Psoas muscle (tissue), 8 donors: Measurements from ENCODE around the gene CLTA. TPM values are rescaled to one million over a fixed set of nuclear protein-coding genes. Genes with fewer than 3 reads are reported as not detected.
"Not testable (repeated sequence)": the region's sequence is repeated elsewhere in the genome, so short reads cannot be mapped to it uniquely, and the experiment has no call there.

ENCODE experiments used
- ATAC-seq, 4 donors: fragments of 200-7000 bp; cut with Tn5 transposase; one replicate each; pipeline ENCODE4 v1.9.1; 2020; ENCODE audit warnings: moderate library complexity in 3 of 4, mild to moderate bottlenecking in 2 of 4
- DNase-seq, 2 donors: peaks; one replicate each; pipeline ENCODE4 v3.0.0-alpha.2; 2020
- H3K27ac ChIP-seq: fragments of 200-600 bp; one replicate; pipeline ENCODE4 v1.8.0; 2022
- H3K27me3 ChIP-seq, 3 donors: fragments of 200-600 bp in 1 of 3; one replicate each; pipeline versions ENCODE4 v1.6.1 to v1.8.0; 2013 to 2022; ENCODE audit warnings: low read length in 2 of 3, mild to moderate bottlenecking in 2 of 3, moderate library complexity in 1 of 3; ENCODE audit not compliant: insufficient read depth in 3 of 3
- H3K36me3 ChIP-seq, 2 donors: fragments of 200-600 bp in 1 of 2; one replicate each; pipeline versions ENCODE4 v1.6.1 to v1.8.0; 2013 to 2022; ENCODE audit warnings: low read depth in 1 of 2, mild to moderate bottlenecking in 1 of 2, moderate library complexity in 1 of 2; ENCODE audit not compliant: insufficient read depth in 1 of 2
- H3K4me1 ChIP-seq: fragments of 200-600 bp; one replicate; pipeline ENCODE4 v1.8.0; 2022
- H3K4me3 ChIP-seq: fragments of 200-600 bp; one replicate; pipeline ENCODE4 v1.8.0; 2022; ENCODE audit warnings: mild to moderate bottlenecking
- H3K9me3 ChIP-seq: fragments of 200-600 bp; one replicate; pipeline ENCODE4 v1.8.0; 2022
- WGBS, 3 donors: extraction: QIAGEN DNeasy Blood & Tissue Kit; methylation state at CpG; one replicate each; pipeline versions ENCODE4 v1.1.6 to v1.1.7; 2013; 5-methylcytosine and 5-hydroxymethylcytosine counted together
- intact Hi-C, 2 donors: fragments of 100-400 bp; cut with DNase I; formaldehyde crosslinking; loops; one replicate each; pipeline versions ENCODE4 v1.11.0 to v1.14.2; 2022
- polyA plus RNA-seq, 3 donors: library from polyadenylated mRNA; stranded (reverse); fragments of 200-250 nt; gene quantifications; one replicate each; pipeline ENCODE4 v1.2.3, GENCODE V29; 2013
- total RNA-seq, 4 donors: library from RNA; stranded (reverse); fragmentation: NEBNext Ultra II Directional in 2 of 4; extraction: Animal tissue kit (Norgen Biotek cat#: 25700) in 2 of 4; gene quantifications; one replicate each; pipeline versions ENCODE4 v1.2.1 to v1.2.4, GENCODE V29; 2021 to 2023
- TF ChIP-seq, protein P1 (sequence below): fragments of 200-600 bp; IDR thresholded peaks from one replicate; pipeline ENCODE4 v1.8.0; 2022; ENCODE audit warnings: antibody characterized with exemption
- donor health status: healthy with polysubstance abuse.
- donor health status: DM: no; HTN: no; CAD: no; lungs with moderate emphysema.
- donor health status: Bipolar disorder and iron deficiency.
- donor health status: healthy.
- donor health status: DM: yes; HTN: yes; CAD: no.
- donor health status: DM: no; HTN: no; CAD: no.
- donor health status: DM: no; HTN: no; CAD: no.
- donor health status: DM: yes; HTN: yes; CAD: no.

Gene CLTA
- total and polyA plus RNA-seq, 7 donors, result 52.1 to 125 (median 58.3) TPM

DNA sequence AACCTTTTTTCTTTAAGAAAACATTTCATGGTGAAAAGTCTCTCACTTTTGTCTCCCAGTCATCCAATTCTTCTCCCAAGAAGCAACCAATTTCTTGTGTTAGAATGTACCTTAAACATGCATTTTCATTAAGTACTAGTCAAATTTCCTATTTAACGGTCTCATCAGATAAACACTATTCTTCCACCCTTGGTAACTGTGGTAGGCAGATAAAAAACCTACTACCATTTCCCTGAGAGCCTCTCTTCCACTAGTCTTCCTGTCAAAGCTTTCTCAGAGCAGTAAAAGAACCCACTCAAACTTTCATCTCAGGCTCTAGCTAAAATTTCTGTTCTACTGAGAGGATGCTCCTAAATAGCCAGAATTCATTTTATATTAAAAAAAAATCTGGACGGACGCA is 56.6 kb downstream of the CLTA start:
- no peak overlapping the region for H3K4me3 ChIP-seq
- ATAC-seq (no peak), DNase-seq (no peak)
- intact Hi-C loops, result loop anchor here (2.0 to 5.0 kb wide), 2 partner anchors 80 to 81 kb away; no protein-coding TSS in a partner anchor
- H3K27ac ChIP-seq, result no peak overlapping the region
- no peaks in the 10 kb centered on the region for H3K27me3 ChIP-seq
- 83 to 90% (median 88%) methylated on average over 3 of the region's 3 CpGs for WGBS, 3 donors
- H3K36me3 ChIP-seq, result peaks cover 5 to 53% of the 10 kb centered on the region in 2 donors
- no peaks in the 10 kb centered on the region for H3K9me3 ChIP-seq
- peaks cover 3% of the 10 kb centered on the region for H3K4me1 ChIP-seq
- TF ChIP-seq, protein P1, sequence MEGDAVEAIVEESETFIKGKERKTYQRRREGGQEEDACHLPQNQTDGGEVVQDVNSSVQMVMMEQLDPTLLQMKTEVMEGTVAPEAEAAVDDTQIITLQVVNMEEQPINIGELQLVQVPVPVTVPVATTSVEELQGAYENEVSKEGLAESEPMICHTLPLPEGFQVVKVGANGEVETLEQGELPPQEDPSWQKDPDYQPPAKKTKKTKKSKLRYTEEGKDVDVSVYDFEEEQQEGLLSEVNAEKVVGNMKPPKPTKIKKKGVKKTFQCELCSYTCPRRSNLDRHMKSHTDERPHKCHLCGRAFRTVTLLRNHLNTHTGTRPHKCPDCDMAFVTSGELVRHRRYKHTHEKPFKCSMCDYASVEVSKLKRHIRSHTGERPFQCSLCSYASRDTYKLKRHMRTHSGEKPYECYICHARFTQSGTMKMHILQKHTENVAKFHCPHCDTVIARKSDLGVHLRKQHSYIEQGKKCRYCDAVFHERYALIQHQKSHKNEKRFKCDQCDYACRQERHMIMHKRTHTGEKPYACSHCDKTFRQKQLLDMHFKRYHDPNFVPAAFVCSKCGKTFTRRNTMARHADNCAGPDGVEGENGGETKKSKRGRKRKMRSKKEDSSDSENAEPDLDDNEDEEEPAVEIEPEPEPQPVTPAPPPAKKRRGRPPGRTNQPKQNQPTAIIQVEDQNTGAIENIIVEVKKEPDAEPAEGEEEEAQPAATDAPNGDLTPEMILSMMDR, result no peak

DNA sequence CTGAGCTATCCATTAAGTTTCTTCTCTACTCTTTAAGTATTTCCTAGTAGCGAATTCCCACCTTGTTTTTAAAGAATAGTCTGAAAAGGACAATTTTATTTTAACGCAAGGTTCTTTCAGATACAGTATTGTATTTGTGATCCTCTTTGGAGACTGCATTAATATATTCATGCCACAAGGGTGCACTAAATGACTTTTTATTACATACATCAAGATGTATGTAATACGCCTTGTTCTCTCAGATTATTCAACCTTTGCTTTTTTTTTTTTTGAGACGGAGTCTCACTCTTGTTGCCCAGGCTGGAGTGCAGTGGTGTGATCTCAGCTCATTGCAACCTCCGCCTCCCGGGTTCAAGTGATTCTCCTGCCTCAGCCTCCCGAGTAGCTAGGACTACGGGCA is 57.3 kb downstream of the CLTA start:
- WGBS, 3 donors, result 66 to 77% (median 75%) methylated on average over 6 to 8 of the region's 8 CpGs
- H3K36me3 ChIP-seq, result peaks cover 5 to 50% of the 10 kb centered on the region in 2 donors

DNA sequence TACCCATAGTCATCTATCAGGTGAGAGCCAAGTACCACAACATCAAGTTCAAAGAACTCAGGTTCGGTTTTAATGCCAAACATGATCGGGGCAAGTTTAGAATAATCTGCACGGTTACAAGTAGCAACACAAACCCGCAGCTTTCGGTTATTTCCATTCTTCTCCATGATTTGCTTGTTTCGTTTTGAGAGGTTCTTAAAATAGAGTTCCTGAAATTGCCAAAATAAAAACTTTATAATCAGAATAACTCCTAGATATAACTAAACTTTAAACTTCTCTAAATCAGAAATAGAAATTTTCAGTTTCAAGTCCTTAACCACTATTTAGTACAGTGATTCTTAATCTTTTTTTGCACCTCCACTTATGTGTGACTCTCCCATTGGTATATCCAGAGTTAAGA is 58.5 kb downstream of the CLTA start:
- H3K36me3 ChIP-seq, result peaks cover 5 to 39% of the 10 kb centered on the region in 2 donors
- no peak for ATAC-seq
- H3K4me1 ChIP-seq, result peaks cover 3% of the 10 kb centered on the region
- no peak overlapping the region for H3K27ac ChIP-seq
- intact Hi-C loops, result loop anchor here in 1 of 2 donors (5.0 kb wide), 1 partner anchor 78 kb away; no protein-coding TSS in a partner anchor
- 85 to 93% (median 87%) methylated on average over 6 of the region's 6 CpGs for WGBS, 3 donors
- TF ChIP-seq, protein P1, result no peak
- no peak for DNase-seq
- H3K4me3 ChIP-seq, result no peak overlapping the region
- no peaks in the 10 kb centered on the region for H3K9me3 ChIP-seq
- H3K27me3 ChIP-seq, result no peaks in the 10 kb centered on the region

More for the DNA sequence above, 57.3 kb downstream of the CLTA start:
- H3K4me1 ChIP-seq, H3K27ac ChIP-seq, ATAC-seq, H3K9me3 ChIP-seq, DNase-seq, H3K27me3 ChIP-seq, H3K4me3 ChIP-seq: not testable (repeated sequence)
- intact Hi-C loops, result loop anchor here in 1 of 2 donors (5.0 kb wide), 1 partner anchor 79 kb away; no protein-coding TSS in a partner anchor
- TF ChIP-seq, protein P1, result peak; percentile 28

DNA sequence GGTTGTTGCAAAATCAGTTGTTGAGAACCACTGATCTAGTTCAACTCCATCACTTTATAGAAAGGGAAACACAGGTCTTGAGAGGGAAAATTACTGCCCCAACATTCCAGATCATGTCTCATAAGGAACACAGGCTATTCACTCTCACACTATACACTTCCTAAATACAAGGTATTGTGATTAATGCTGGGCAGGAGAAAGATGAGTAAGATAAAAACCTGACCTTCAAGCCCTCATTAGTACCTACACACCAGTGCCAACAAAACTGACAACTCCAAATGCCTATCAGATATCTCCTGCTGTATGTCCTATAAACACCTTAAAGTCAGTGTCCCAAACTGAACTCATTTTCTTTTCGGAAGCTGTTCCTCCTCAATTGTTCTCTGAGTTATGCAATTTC is 59.4 kb downstream of the CLTA start:
- DNase-seq (no peak), ATAC-seq (peak in 3 of 4 donors; percentile 41 to 75 (median 49))
- Histone ChIP-seq H3K27ac (no peak overlapping the region), H3K4me3 (no peak overlapping the region), H3K9me3 (no peaks in the 10 kb centered on the region), H3K4me1 (peaks cover 3% of the 10 kb centered on the region), H3K27me3 (no peaks in the 10 kb centered on the region), H3K36me3 (peaks cover 5 to 30% of the 10 kb centered on the region in 2 donors)
- WGBS, 3 donors, result 14 to 46% (median 31%) methylated on average over 1 of the region's 1 CpG
- TF ChIP-seq, protein P1, result no peak
- intact Hi-C loops, result no loop called here

DNA sequence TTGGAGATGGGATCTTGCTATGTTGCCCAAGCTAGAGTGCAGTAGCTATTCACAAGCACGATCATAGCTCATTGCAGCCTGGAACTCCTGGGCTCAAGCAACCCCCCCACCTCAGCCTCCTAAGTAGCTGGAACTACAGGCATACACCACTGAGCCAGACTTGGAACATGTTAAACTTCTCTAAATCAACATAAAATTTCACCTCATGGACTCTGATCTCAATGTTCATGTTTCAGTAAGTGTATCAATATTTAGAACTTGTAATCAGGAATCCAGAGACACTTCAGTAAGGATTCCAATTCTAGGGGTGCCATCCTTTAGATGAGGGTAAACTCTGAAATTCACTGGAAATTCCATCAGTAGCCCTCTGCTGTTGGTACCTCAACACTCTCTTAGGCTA is 60.7 kb downstream of the CLTA start:
- H3K4me3 ChIP-seq, result no peak overlapping the region
- peaks cover 2 to 19% of the 10 kb centered on the region in 2 donors for H3K36me3 ChIP-seq
- no peaks in the 10 kb centered on the region for H3K27me3 ChIP-seq
- ATAC-seq, result no peak
- no peak overlapping the region for H3K27ac ChIP-seq
- intact Hi-C loops, result no loop called here
- TF ChIP-seq, protein P1, result no peak
- DNase-seq, result no peak
- peaks cover 3% of the 10 kb centered on the region for H3K4me1 ChIP-seq
- no peaks in the 10 kb centered on the region for H3K9me3 ChIP-seq
- 61 to 95% (median 92%) methylated on average over 1 of the region's 1 CpG for WGBS, 3 donors
